GM21619 (cell line): ENCODE measurements around the gene PRUNE2.
"Not testable (repeated sequence)": the region's sequence is repeated elsewhere in the genome, so short reads cannot be mapped to it uniquely, and the experiment has no call there.

ENCODE experiments used
- ATAC-seq: cut with Tn5 transposase; IDR thresholded peaks from one replicate; pipeline ENCODE4 v1.9.1; 2021; ENCODE audit not compliant: unreplicated experiment

PRUNE2 gene, protein sequence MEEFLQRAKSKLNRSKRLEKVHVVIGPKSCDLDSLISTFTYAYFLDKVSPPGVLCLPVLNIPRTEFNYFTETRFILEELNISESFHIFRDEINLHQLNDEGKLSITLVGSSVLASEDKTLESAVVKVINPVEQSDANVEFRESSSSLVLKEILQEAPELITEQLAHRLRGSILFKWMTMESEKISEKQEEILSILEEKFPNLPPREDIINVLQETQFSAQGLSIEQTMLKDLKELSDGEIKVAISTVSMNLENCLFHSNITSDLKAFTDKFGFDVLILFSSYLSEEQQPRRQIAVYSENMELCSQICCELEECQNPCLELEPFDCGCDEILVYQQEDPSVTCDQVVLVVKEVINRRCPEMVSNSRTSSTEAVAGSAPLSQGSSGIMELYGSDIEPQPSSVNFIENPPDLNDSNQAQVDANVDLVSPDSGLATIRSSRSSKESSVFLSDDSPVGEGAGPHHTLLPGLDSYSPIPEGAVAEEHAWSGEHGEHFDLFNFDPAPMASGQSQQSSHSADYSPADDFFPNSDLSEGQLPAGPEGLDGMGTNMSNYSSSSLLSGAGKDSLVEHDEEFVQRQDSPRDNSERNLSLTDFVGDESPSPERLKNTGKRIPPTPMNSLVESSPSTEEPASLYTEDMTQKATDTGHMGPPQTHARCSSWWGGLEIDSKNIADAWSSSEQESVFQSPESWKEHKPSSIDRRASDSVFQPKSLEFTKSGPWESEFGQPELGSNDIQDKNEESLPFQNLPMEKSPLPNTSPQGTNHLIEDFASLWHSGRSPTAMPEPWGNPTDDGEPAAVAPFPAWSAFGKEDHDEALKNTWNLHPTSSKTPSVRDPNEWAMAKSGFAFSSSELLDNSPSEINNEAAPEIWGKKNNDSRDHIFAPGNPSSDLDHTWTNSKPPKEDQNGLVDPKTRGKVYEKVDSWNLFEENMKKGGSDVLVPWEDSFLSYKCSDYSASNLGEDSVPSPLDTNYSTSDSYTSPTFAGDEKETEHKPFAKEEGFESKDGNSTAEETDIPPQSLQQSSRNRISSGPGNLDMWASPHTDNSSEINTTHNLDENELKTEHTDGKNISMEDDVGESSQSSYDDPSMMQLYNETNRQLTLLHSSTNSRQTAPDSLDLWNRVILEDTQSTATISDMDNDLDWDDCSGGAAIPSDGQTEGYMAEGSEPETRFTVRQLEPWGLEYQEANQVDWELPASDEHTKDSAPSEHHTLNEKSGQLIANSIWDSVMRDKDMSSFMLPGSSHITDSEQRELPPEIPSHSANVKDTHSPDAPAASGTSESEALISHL (N-terminal part only)

GRCh38 chr9:76905791-76906646 is at the start of gene PRUNE2:
PRUNE2 (minus strand) TSS chr9:76906114; CDS start chr9:76905963, 151 bp downstream.
- ATAC-seq: no peak

DNA sequence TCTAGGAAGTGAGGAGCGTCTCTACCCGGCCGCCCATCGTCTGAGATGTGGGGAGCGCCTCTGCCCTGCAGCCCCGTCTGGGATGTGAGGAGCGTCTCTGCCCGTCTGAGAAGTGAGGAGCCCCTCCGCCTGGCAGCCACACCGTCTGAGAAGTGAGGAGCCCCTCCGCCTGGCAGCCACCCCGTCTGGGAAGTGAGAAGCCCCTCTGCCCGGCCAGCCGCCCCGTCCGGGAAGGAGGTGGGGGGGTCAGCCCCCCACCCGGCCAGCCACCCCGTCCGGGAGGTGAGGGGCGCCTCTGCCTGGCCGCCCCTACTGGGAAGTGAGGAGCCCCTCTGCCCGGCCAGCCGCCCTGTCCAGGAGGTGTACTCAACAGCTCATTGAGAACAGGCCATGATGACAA is 49.5 kb upstream of the PRUNE2 start:
- ATAC-seq: not testable (repeated sequence)

DNA sequence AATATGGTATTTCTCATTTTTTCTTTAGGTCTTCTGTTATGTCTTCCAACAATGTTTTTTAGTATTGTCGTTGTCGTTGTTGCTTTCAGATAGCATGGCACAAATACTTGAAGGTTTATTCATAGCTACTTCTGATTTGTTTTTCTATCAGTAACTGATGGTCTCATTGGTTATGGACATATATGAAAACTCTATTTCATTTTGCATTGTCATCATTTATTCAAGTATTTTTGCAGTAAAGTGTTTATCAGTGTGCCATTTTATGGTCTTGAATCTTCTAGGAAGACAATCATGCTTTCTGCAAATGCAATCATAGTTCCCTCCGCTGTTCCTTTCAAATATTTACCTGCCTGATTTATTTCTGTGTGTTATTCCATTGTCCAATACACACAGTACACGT is 44.0 kb upstream of the PRUNE2 start:
- no peak for ATAC-seq

DNA sequence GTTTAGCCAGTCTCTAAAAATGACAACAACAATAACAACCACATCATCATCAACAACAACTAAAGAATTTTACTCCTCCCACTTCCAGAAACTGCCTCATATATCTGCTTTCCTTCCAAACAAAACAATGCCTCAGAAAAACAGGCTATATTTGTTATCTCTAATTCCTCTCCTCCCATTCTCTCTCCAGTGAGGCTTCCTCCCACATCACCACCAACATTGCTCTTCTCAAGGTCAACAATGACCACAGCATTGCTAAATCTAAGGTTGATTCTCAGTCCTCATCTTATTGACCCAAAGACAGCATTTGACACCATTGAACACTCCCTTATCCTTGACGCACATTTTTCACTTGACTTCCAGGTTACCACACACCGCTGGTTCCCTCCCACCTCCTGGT is 38.1 kb upstream of the PRUNE2 start:
- ATAC-seq: no peak

DNA sequence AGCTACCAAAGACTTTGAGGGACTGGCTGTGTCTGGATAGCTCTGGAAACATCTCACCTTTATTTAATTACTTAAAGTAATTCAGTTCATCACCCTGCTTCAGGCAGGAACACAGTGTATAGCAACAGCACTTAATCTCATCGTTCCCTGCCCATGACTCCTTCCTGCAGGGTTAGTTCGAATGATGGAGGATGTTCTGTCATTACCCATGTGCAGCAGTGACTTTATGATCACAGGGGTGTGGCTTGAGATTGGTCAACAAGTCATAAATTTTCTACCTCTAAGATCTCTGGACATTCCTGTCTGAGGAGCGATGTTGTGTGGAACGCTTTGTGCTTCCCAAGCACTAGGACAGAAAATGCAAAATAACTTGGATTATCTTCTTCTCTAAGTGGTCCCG is 37.1 kb upstream of the PRUNE2 start:
- ATAC-seq: no peak

DNA sequence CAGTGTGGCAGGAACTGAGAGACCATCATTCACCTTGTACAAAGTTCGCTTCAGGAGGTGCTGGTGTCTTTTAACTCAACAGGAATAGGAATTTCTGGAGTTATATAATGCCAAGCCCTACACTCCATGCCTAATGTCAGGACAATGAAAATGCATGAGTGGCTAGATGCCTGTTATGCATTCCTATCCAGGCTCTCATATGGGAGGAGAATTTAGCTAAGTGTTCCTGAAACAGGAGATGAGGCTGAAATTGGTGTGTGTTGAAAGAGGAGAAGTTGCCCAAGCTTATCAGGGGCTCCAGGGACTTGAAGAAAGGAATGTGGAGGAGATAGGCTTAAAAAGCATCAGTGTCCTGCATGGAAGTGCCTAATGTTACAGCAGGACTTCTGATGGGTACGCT is 26.8 kb upstream of the PRUNE2 start:
- no peak for ATAC-seq

DNA sequence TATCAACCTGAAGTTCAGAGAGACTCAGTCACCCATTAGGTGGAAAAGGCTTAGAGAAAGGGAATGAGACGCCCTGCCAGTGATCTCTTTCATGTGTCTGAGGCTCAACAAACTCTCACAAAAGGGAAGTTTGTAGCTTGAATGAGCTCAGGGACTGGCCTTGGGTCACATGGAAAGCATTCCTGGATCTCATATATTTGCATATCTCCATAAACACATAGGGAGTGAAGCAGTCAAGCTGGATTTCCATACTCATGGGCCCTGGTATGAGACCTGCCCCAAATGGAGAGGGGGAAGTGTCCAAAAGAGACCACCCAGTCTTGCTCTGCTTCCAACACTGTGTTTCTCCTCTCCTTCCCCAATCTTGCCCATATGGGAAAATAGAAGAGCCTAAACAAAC is 26.4 kb upstream of the PRUNE2 start:
- ATAC-seq: no peak

DNA sequence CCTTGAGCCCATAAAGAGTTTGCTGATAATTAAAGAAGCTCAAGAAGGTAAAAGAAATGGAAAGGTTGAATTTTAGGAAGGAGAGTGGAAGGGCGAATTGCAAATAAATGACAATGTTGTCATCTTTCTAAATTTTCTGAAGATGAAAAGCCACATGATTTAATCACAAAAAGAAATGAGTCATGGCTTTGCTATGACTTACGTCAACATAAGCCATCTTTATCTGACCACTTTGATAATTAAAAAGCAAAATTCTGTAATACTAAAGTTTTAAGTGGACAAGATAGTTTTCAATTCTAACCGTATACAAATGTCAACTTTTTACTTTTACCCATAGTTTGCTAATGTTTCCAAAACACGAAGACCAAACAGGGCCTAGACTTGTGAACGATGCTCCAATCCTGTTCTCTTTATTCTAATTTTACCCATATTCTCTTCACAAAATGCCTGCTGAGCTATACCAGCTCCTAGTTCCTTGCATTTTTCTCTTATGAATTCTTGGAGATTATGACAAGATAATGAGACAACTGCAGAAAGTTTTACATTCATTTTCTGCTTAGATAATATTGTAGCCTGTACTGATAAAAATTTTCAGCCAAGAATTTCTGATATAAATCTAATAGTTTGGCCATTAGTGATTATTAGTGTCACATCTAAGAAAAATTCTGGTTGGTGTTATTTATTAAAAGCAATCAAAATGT is 21.8 kb upstream of the PRUNE2 start:
- ATAC-seq: no peak

- ATAC-seq: no peak
Observed at GRCh38 chr9:76926846-76927245, 20.9 kb upstream of the PRUNE2 start.

GRCh38 chr9:76926324-76926741 is 20.4 kb upstream of the PRUNE2 start:
- ATAC-seq: no peak

DNA sequence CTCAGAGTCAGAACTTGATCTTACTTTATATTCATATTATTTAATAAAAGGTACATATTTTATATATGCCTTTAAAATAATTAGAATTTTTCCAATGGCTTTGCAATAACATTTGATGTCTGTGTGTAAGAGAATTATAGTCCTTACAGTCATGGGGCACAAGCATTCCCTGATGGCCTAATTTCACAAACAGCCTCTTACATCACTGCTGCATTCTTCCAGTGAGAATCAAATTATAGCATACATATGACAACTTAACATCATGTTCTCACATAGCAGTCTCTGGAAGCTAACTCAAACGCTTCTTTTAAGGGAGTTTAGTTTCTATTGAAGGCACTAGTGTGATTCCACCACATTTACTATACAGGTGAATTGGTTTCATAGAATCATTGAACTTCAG is 15.3 kb upstream of the PRUNE2 start:
- no peak for ATAC-seq

- ATAC-seq: no peak
Observed at GRCh38 chr9:76917299-76917698, 11.4 kb upstream of the PRUNE2 start.

DNA sequence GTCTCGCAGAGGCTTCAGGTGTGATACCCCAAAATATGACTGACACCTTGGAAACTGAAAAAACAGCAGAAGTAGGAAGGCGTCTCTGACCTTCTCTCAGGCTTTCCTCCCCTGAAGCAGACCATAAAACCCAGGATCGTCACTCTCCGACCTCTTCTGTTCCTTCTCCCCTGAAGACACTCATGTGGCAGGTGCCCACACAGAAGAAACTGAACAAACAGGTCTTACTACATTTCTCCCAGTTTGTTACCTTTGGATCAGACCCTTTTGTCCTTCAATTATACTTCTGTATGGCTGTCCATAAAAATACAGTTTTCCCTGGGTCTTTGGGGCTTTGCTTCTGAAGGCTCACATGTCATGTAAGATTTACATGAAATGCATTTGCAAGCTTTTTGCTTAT is 10.3 kb upstream of the PRUNE2 start:
- ATAC-seq: no peak

- ATAC-seq: no peak
Observed at GRCh38 chr9:76913467-76913866, 7.6 kb upstream of the PRUNE2 start.

- no peak for ATAC-seq
Observed at GRCh38 chr9:76912636-76913275, 6.8 kb upstream of the PRUNE2 start.

GRCh38 chr9:76911971-76912370 is 6.1 kb upstream of the PRUNE2 start:
- no peak for ATAC-seq

DNA sequence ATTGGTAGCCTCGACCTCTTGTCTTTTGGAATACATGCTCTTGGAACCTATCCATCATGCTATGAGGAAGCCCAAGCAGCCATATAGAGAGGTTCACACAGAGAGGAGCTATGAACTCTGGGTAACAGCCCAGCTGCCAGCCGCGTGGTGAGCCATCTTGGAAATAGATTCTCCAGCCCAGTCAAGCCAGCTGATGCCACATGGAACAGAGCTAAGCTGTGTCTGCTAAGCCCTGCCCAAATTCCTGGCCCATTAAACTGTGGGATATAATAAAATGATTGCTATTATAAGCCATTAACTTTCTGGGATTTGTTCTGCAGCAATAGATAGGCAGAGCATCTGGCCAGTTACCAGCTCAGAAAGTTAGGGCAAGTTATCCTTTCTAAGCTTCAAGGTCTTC is 4.9 kb upstream of the PRUNE2 start:
- no peak for ATAC-seq

- ATAC-seq: no peak
Observed at GRCh38 chr9:76906647-76906975, 697 bp upstream of the PRUNE2 start.

DNA sequence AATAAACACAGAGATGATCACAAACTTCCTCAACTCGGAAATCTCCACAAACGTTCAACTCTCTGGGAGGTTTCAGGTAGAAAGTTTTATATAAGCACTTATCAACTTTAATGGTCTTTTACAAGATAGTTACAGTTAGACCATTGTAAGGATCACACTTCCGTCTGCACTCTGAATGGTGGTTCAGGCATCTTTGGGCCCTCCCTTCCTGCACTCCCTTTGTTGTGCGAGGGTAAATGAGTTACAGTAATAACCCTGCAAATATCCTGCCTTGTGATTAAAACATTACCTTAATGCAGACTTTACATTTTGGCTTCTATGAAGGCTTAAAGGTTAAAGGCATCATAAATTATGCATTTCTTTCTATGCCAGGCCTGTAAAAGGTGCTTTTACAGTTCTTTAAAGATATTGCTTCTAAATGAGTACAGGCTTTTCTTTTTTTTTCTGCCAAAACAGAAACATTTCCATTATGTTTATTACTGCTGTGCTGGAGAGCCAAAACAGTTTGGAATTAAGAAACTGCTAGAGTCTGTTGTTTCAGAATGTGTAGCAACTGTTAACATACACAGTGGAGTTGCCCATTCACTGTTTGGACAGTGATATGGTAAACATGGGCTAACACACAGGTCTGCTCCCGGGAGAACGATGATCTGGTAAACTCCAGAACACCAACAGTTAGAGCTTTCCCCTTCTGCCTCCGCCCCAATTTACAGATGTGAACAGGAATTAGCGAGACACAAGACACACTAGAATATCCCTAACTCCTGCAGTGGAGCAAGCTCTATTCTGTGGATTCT is 1.1 kb downstream of the PRUNE2 start:
- ATAC-seq: no peak
